GM21526 (cell line): Measurements from ENCODE around the gene CPZ.
"Not testable (repeated sequence)": the region's sequence is repeated elsewhere in the genome, so short reads cannot be mapped to it uniquely, and the experiment has no call there.

ENCODE experiments used
- ATAC-seq: cut with Tn5 transposase; IDR thresholded peaks from one replicate; pipeline ENCODE4 v1.9.1; 2021; ENCODE audit warnings: moderate library complexity; ENCODE audit not compliant: unreplicated experiment, low FRiP score

CPZ gene

GRCh38 chr4:8634773-8635172 is 42.2 kb downstream of the CPZ start:
- not testable (repeated sequence) for ATAC-seq

- ATAC-seq: not testable (repeated sequence)
Measured at GRCh38 chr4:8635897-8636554, 43.5 kb downstream of the CPZ start.

GRCh38 chr4:8637456-8637984 is 45.0 kb downstream of the CPZ start:
- ATAC-seq: no peak

- ATAC-seq: no peak
Measured at GRCh38 chr4:8639021-8639420, 46.5 kb downstream of the CPZ start.

- no peak for ATAC-seq
Measured at GRCh38 chr4:8639777-8640720, 47.5 kb downstream of the CPZ start.

GRCh38 chr4:8640816-8641215 is 48.3 kb downstream of the CPZ start:
- ATAC-seq: no peak

- no peak for ATAC-seq
Measured at GRCh38 chr4:8641256-8641655, 48.7 kb downstream of the CPZ start.

- no peak for ATAC-seq
Measured at GRCh38 chr4:8641931-8642650, 49.5 kb downstream of the CPZ start.

- no peak for ATAC-seq
Measured at GRCh38 chr4:8642651-8643321, 50.2 kb downstream of the CPZ start.

- ATAC-seq: no peak
Measured at GRCh38 chr4:8643441-8643840, 50.9 kb downstream of the CPZ start.

GRCh38 chr4:8643986-8644385 is 51.4 kb downstream of the CPZ start:
- no peak for ATAC-seq

- ATAC-seq: no peak
Measured at GRCh38 chr4:8644461-8644891, 51.9 kb downstream of the CPZ start.

GRCh38 chr4:8644966-8645752 is 52.6 kb downstream of the CPZ start:
- ATAC-seq: no peak

GRCh38 chr4:8645753-8646124 is 53.2 kb downstream of the CPZ start:
- ATAC-seq: no peak

- ATAC-seq: no peak
Measured at GRCh38 chr4:8646296-8647093, 53.9 kb downstream of the CPZ start.

GRCh38 chr4:8647094-8647570 is 54.6 kb downstream of the CPZ start:
- no peak for ATAC-seq

- no peak for ATAC-seq
Measured at GRCh38 chr4:8647626-8648025, 55.1 kb downstream of the CPZ start.

- no peak for ATAC-seq
Measured at GRCh38 chr4:8648296-8648695, 55.7 kb downstream of the CPZ start.
